Dendritic cell treated with granulocyte-macrophage colony-stimulating factor and Interleukin-4, amounts not matched to agents 40 ng/mL and 50 ng/mL, for 4 days (primary cell): ENCODE measurements around the gene TBL3.

Source experiments
- H3K27ac Mint-ChIP-seq: one replicate; pipeline ENCODE4 v1.8.0; 2022; ENCODE audit warnings: mild to moderate bottlenecking, mixed read lengths
- H3K27me3 Mint-ChIP-seq: one replicate; pipeline ENCODE4 v1.8.0; 2022; ENCODE audit warnings: mild to moderate bottlenecking, mixed read lengths
- H3K36me3 Mint-ChIP-seq: one replicate; pipeline ENCODE4 v1.8.0; 2022; ENCODE audit warnings: low read depth, mixed read lengths
- H3K4me1 Mint-ChIP-seq: one replicate; pipeline ENCODE4 v1.8.0; 2022; ENCODE audit warnings: low read depth, mixed read lengths
- H3K4me3 Mint-ChIP-seq: one replicate; pipeline ENCODE4 v1.8.0; 2022; ENCODE audit warnings: mild to moderate bottlenecking, moderate library complexity, mixed read lengths
- H3K9me3 Mint-ChIP-seq: one replicate; pipeline ENCODE4 v1.8.0; 2022; ENCODE audit warnings: mixed read lengths
- intact Hi-C: fragments of 100-400 bp; cut with micrococcal nuclease; formaldehyde crosslinking; loops from one replicate; pipeline ENCODE4 v1.15.0; 2022

Gene TBL3

GRCh38 chr16:1999866-2000514 lies 28.1 kb downstream of the TBL3 start:
- Mint-ChIP-seq H3K9me3 (no peaks in the 10 kb centered on the region), H3K4me3 (no peak overlapping the region), H3K27me3 (no peaks in the 10 kb centered on the region), H3K36me3 (peaks cover 81% of the 10 kb centered on the region), H3K4me1 (peaks cover 23% of the 10 kb centered on the region), H3K27ac (no peak overlapping the region)
- intact Hi-C loops, result no loop called here

GRCh38 chr16:2001035-2001434 lies 29.2 kb downstream of the TBL3 start:
- Mint-ChIP-seq H3K27me3 (peaks cover 1% of the 10 kb centered on the region), H3K36me3 (peaks cover 90% of the 10 kb centered on the region), H3K9me3 (no peaks in the 10 kb centered on the region), H3K4me3 (no peak overlapping the region), H3K27ac (no peak overlapping the region), H3K4me1 (peaks cover 33% of the 10 kb centered on the region)
- intact Hi-C loops, result no loop called here

GRCh38 chr16:2001456-2002355 lies 29.9 kb downstream of the TBL3 start:
- Mint-ChIP-seq H3K27me3 (peaks cover 2% of the 10 kb centered on the region), H3K4me3 (no peak overlapping the region), H3K9me3 (no peaks in the 10 kb centered on the region), H3K27ac (no peak overlapping the region), H3K4me1 (peaks cover 40% of the 10 kb centered on the region), H3K36me3 (peaks cover 92% of the 10 kb centered on the region)
- intact Hi-C loops, result no loop called here

GRCh38 chr16:2002406-2003230 lies 30.8 kb downstream of the TBL3 start:
- H3K9me3 Mint-ChIP-seq, result no peaks in the 10 kb centered on the region
- no peak overlapping the region for H3K4me3 Mint-ChIP-seq
- intact Hi-C loops, result no loop called here
- H3K27ac Mint-ChIP-seq, result no peak overlapping the region
- peaks cover 90% of the 10 kb centered on the region for H3K36me3 Mint-ChIP-seq
- H3K4me1 Mint-ChIP-seq, result peaks cover 49% of the 10 kb centered on the region
- peaks cover 2% of the 10 kb centered on the region for H3K27me3 Mint-ChIP-seq

GRCh38 chr16:2003231-2003826 lies 31.5 kb downstream of the TBL3 start:
- Mint-ChIP-seq H3K4me3 (no peak overlapping the region), H3K4me1 (peaks cover 56% of the 10 kb centered on the region), H3K36me3 (peaks cover 90% of the 10 kb centered on the region), H3K9me3 (no peaks in the 10 kb centered on the region), H3K27ac (no peak overlapping the region), H3K27me3 (peaks cover 2% of the 10 kb centered on the region)
- intact Hi-C loops, result no loop called here

GRCh38 chr16:2003827-2004641 lies 32.2 kb downstream of the TBL3 start:
- H3K36me3 Mint-ChIP-seq, result peaks cover 86% of the 10 kb centered on the region
- H3K27me3 Mint-ChIP-seq, result peaks cover 2% of the 10 kb centered on the region

GRCh38 chr16:2004795-2005517 lies 33.1 kb downstream of the TBL3 start:
- Mint-ChIP-seq H3K36me3 (peaks cover 76% of the 10 kb centered on the region), H3K4me3 (no peak overlapping the region)
- intact Hi-C loops, result loop anchor here (1.0 kb wide), 1 partner anchor 148 kb away; no protein-coding TSS in a partner anchor

More at GRCh38 chr16:2003827-2004641, 32.2 kb downstream of the TBL3 start:
- Mint-ChIP-seq H3K4me3 (peak overlapping the region; percentile 5), H3K27ac (peak overlapping the region; percentile 40), H3K9me3 (no peaks in the 10 kb centered on the region), H3K4me1 (peaks cover 63% of the 10 kb centered on the region)
- intact Hi-C loops, result loop anchor here (1.0 kb wide), 1 partner anchor 149 kb away; no protein-coding TSS in a partner anchor

GRCh38 chr16:2005646-2006045 lies 33.8 kb downstream of the TBL3 start:
- Mint-ChIP-seq H3K27me3 (peaks cover 2% of the 10 kb centered on the region), H3K4me1 (peaks cover 60% of the 10 kb centered on the region), H3K27ac (peak overlapping the region; percentile 40), H3K36me3 (peaks cover 69% of the 10 kb centered on the region), H3K4me3 (peak overlapping the region; percentile 45), H3K9me3 (no peaks in the 10 kb centered on the region)
- intact Hi-C loops, result no loop called here

More at GRCh38 chr16:2004795-2005517, 33.1 kb downstream of the TBL3 start:
- Mint-ChIP-seq H3K4me1 (peaks cover 60% of the 10 kb centered on the region), H3K9me3 (no peaks in the 10 kb centered on the region), H3K27ac (peak overlapping the region; percentile 40), H3K27me3 (peaks cover 2% of the 10 kb centered on the region)

- Mint-ChIP-seq H3K36me3 (peaks cover 63% of the 10 kb centered on the region), H3K27ac (peak overlapping the region; percentile 40), H3K4me1 (peaks cover 59% of the 10 kb centered on the region), H3K9me3 (no peaks in the 10 kb centered on the region), H3K4me3 (no peak overlapping the region), H3K27me3 (peaks cover 2% of the 10 kb centered on the region)
- intact Hi-C loops, result no loop called here
These were observed 34.5 kb downstream of the TBL3 start for GRCh38 chr16:2006317-2006716.

GRCh38 chr16:2007081-2007836 lies 35.4 kb downstream of the TBL3 start:
- Mint-ChIP-seq H3K4me3 (peak overlapping the region; percentile 81), H3K36me3 (peaks cover 53% of the 10 kb centered on the region), H3K27me3 (peaks cover 2% of the 10 kb centered on the region), H3K4me1 (peaks cover 59% of the 10 kb centered on the region), H3K27ac (peak overlapping the region; percentile 73), H3K9me3 (no peaks in the 10 kb centered on the region)
- intact Hi-C loops, result no loop called here

GRCh38 chr16:2008009-2008526 lies 36.2 kb downstream of the TBL3 start:
- intact Hi-C loops, result no loop called here
- H3K36me3 Mint-ChIP-seq, result peaks cover 45% of the 10 kb centered on the region
- H3K27ac Mint-ChIP-seq, result peak overlapping the region; percentile 73
- H3K9me3 Mint-ChIP-seq, result no peaks in the 10 kb centered on the region
- peak overlapping the region; percentile 81 for H3K4me3 Mint-ChIP-seq
- H3K4me1 Mint-ChIP-seq, result peaks cover 59% of the 10 kb centered on the region
- peaks cover 2% of the 10 kb centered on the region for H3K27me3 Mint-ChIP-seq
